IMR-90 (cell line): ENCODE data around the gene EPN1.
A peak's percentile ranks its signal among the peaks of the same experiment; 100 is the strongest.

Experiments used
- CEBPB ChIP-seq: IDR thresholded peaks from 2 replicates; pipeline ENCODE4 v1.6.1; 2012; ENCODE audit warnings: low read depth, low read length, improper control_type of control experiment
- RFX5 ChIP-seq: IDR thresholded peaks from 2 replicates; pipeline ENCODE4 v1.8.0; 2012; ENCODE audit warnings: low read depth, mild to moderate bottlenecking, low read length, moderate library complexity
- SMC3 ChIP-seq: fragments of 150-350 bp; IDR thresholded peaks from 2 replicates; pipeline ENCODE4 v1.6.1; 2016; ENCODE audit warnings: low read depth, mild to moderate bottlenecking, antibody characterized with exemption, low read length, moderate library complexity
- TF ChIP-seq, protein P1 (sequence below): conservative IDR thresholded peaks from 2 replicates; pipeline ENCODE4 v1.5.1; 2012; ENCODE audit warnings: mild to moderate bottlenecking, low read depth, low read length, improper control_type of control experiment

DNA sequence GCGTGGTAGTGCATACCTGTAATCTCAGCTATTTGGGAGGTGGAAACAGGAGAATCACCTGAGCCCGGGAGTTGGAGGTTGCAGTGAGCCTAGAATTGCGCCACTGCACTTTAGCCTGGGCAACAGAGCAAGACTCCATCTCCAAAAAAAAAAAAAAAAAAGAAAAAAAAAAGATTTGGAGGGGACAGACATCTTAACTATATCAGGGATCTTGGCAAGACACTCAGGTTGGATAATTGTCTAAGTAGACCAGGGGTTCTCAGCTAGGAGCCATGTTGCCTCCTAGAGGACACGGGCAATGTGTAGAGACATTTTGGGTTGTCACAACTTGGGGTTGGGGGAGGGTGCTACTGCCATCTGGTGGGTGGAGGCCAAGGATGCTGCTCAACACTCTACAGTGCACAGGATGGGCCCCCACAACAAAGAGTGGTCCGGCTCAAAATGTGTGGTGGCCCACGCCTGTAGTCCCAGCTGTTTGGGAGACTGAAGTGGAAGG lies 36.1 kb upstream of the EPN1 start:
- TF ChIP-seq, protein P1, sequence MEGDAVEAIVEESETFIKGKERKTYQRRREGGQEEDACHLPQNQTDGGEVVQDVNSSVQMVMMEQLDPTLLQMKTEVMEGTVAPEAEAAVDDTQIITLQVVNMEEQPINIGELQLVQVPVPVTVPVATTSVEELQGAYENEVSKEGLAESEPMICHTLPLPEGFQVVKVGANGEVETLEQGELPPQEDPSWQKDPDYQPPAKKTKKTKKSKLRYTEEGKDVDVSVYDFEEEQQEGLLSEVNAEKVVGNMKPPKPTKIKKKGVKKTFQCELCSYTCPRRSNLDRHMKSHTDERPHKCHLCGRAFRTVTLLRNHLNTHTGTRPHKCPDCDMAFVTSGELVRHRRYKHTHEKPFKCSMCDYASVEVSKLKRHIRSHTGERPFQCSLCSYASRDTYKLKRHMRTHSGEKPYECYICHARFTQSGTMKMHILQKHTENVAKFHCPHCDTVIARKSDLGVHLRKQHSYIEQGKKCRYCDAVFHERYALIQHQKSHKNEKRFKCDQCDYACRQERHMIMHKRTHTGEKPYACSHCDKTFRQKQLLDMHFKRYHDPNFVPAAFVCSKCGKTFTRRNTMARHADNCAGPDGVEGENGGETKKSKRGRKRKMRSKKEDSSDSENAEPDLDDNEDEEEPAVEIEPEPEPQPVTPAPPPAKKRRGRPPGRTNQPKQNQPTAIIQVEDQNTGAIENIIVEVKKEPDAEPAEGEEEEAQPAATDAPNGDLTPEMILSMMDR = peak; percentile 47
- TF ChIP-seq CEBPB (no peak), SMC3 (0 out of 2 replicates have a peak, but pooled peaks have one; percentile 15), RFX5 (no peak)
